ENCODE results near the gene MARCHF7.
"Not testable (repeated sequence)": the region's sequence is repeated elsewhere in the genome, so short reads cannot be mapped to it uniquely, and the experiment has no call there.

MARCHF7 gene

GRCh38 chr2:159716857-159717256 is 4.6 kb downstream of the MARCHF7 start:
- in situ Hi-C loops (cut with MboI; ENCODE audit: low sequenced_read_pairs), result no loop called here

- in situ Hi-C loops (cut with MboI; ENCODE audit: low sequenced_read_pairs), result no loop called here
Measured at GRCh38 chr2:159720676-159721075, 8.4 kb downstream of the MARCHF7 start.

- in situ Hi-C loops (cut with MboI; ENCODE audit: low sequenced_read_pairs), result no loop called here
Measured at GRCh38 chr2:159722580-159722979, 10.3 kb downstream of the MARCHF7 start.

GRCh38 chr2:159724795-159725572 is 12.7 kb downstream of the MARCHF7 start:
- in situ Hi-C loops (cut with MboI; ENCODE audit: low sequenced_read_pairs), result not testable (repeated sequence)

GRCh38 chr2:159725713-159726112 is 13.4 kb downstream of the MARCHF7 start:
- in situ Hi-C loops (cut with MboI; ENCODE audit: low sequenced_read_pairs), result no loop called here

- in situ Hi-C loops (cut with MboI; ENCODE audit: low sequenced_read_pairs), result no loop called here
Measured at GRCh38 chr2:159728629-159729028, 16.3 kb downstream of the MARCHF7 start.

- in situ Hi-C loops (cut with MboI; ENCODE audit: low sequenced_read_pairs), result no loop called here
Measured at GRCh38 chr2:159735648-159736047, 23.3 kb downstream of the MARCHF7 start.

- in situ Hi-C loops (cut with MboI; ENCODE audit: low sequenced_read_pairs), result no loop called here
Measured at GRCh38 chr2:159736048-159736447, 23.7 kb downstream of the MARCHF7 start.

GRCh38 chr2:159737292-159737916 is 25.1 kb downstream of the MARCHF7 start:
- in situ Hi-C loops (cut with MboI; ENCODE audit: low sequenced_read_pairs), result no loop called here

GRCh38 chr2:159737917-159738296 is 25.6 kb downstream of the MARCHF7 start:
- in situ Hi-C loops (cut with MboI; ENCODE audit: low sequenced_read_pairs), result no loop called here

GRCh38 chr2:159738509-159739390 is 26.4 kb downstream of the MARCHF7 start:
- in situ Hi-C loops (cut with MboI; ENCODE audit: low sequenced_read_pairs), result no loop called here

GRCh38 chr2:159742846-159743245 is 30.5 kb downstream of the MARCHF7 start:
- in situ Hi-C loops (cut with MboI; ENCODE audit: low sequenced_read_pairs), result no loop called here

- in situ Hi-C loops (cut with MboI; ENCODE audit: low sequenced_read_pairs), result no loop called here
Measured at GRCh38 chr2:159744363-159744762, 32.1 kb downstream of the MARCHF7 start.

- in situ Hi-C loops (cut with MboI; ENCODE audit: low sequenced_read_pairs), result not testable (repeated sequence)
Measured at GRCh38 chr2:159745237-159745636, 32.9 kb downstream of the MARCHF7 start.

- in situ Hi-C loops (cut with MboI; ENCODE audit: low sequenced_read_pairs), result no loop called here
Measured at GRCh38 chr2:159748089-159748488, 35.8 kb downstream of the MARCHF7 start.

- in situ Hi-C loops (cut with MboI; ENCODE audit: low sequenced_read_pairs), result no loop called here
Measured at GRCh38 chr2:159750873-159751272, 38.6 kb downstream of the MARCHF7 start.

GRCh38 chr2:159753797-159754196 is 41.5 kb downstream of the MARCHF7 start:
- in situ Hi-C loops (cut with MboI; ENCODE audit: low sequenced_read_pairs), result no loop called here

- in situ Hi-C loops (cut with MboI; ENCODE audit: low sequenced_read_pairs), result no loop called here
Measured at GRCh38 chr2:159755014-159755413, 42.7 kb downstream of the MARCHF7 start.

- in situ Hi-C loops (cut with MboI; ENCODE audit: low sequenced_read_pairs), result no loop called here
Measured at GRCh38 chr2:159755788-159756187, 43.5 kb downstream of the MARCHF7 start.

GRCh38 chr2:159758239-159758638 is 45.9 kb downstream of the MARCHF7 start:
- in situ Hi-C loops (cut with MboI; ENCODE audit: low sequenced_read_pairs), result no loop called here

GRCh38 chr2:159758686-159759085 is 46.4 kb downstream of the MARCHF7 start:
- in situ Hi-C loops (cut with MboI; ENCODE audit: low sequenced_read_pairs), result no loop called here

- in situ Hi-C loops (cut with MboI; ENCODE audit: low sequenced_read_pairs), result no loop called here
Measured at GRCh38 chr2:159759577-159759976, 47.3 kb downstream of the MARCHF7 start.

All from hTERT RPE-1 (cell line).